HepG2 (cell line): ENCODE measurements around the gene PNLIP. TPM values are rescaled to one million over a fixed set of nuclear protein-coding genes. Genes with fewer than 3 reads are reported as not detected.

Experiments
- ATAC-seq: fragments of 200-7000 bp; cut with Tn5 transposase; 3 replicates; pipeline ENCODE4 v1.9.1; 2020; ENCODE audit warnings: mild to moderate bottlenecking, moderate library complexity
- BruUV-seq: library from RNA; stranded (reverse); fragments of 400-500 nt; replicated peaks from 2 replicates; lab custom pipeline; 2021; lab: Mats Ljungman, UMichigan
- CTCF ChIA-PET: fragments of 300-600 bp; formaldehyde crosslinking; extraction: SDS; loops from one replicate; lab custom pipeline; 2021; ENCODE audit warnings: low total read pairs, inconsistent platforms, low intra/inter-chr PET ratio; lab: Yijun Ruan, JAX
- POLR2A ChIA-PET: fragments of 350-600 bp; sonication (Branson Sonifier 250); formaldehyde crosslinking; loops from one replicate; lab custom pipeline; 2020; ENCODE audit warnings: antibody characterized with exemption, inconsistent platforms; lab: Yijun Ruan, JAX
- DNase-seq: peaks from one replicate; pipeline ENCODE4 v3.0.0-alpha.2; 2015; ENCODE audit warnings: low spot score
- FAIRE-seq: peaks from 3 replicates; lab custom pipeline; 2011; peaks lifted over from hg19 to GRCh38; lab: Jason Lieb, UNC
- H2AFZ ChIP-seq: one replicate; pipeline ENCODE4 v1.6.1; 2011; ENCODE audit warnings: low read length, inconsistent platforms
- H3K27ac ChIP-seq: fragments of 300-600 bp; 3 replicates; pipeline ENCODE4 v1.8.0; 2011; ENCODE audit warnings: mixed run types, mild to moderate bottlenecking, mixed read lengths, low read length, inconsistent platforms; ENCODE audit not compliant: insufficient read depth; ENCODE audit errors: extremely low read length
- H3K27me3 ChIP-seq, 2 experiments: fragments of 200-600 bp in 1 of 2; 2 replicates in 1 of 2; 3 replicates in 1 of 2; pipeline versions ENCODE4 v1.6.0 to v1.8.0; 2011; ENCODE audit warnings: low read length in 2 of 2, mild to moderate bottlenecking in 2 of 2, moderate library complexity in 2 of 2, inconsistent platforms in 1 of 2; ENCODE audit not compliant: insufficient read depth in 2 of 2, control insufficient read depth in 1 of 2
- H3K36me3 ChIP-seq, 2 experiments: fragments of 200-600 bp in 1 of 2; replicated peaks in 1 of 2; 2 replicates in 1 of 2; 3 replicates in 1 of 2; pipeline versions ENCODE4 v1.5.1 to v1.8.0; 2011; ENCODE audit warnings: low read length in 2 of 2, inconsistent platforms in 1 of 2; ENCODE audit not compliant: insufficient read depth in 2 of 2, control insufficient read depth in 1 of 2
- H3K4me1 ChIP-seq: 2 replicates; pipeline ENCODE4 v1.5.1; 2012; ENCODE audit warnings: low read length, inconsistent platforms; ENCODE audit not compliant: insufficient read depth
- H3K4me2 ChIP-seq: 2 replicates; pipeline ENCODE4 v1.6.0; 2011; ENCODE audit warnings: low read depth, low read length, inconsistent platforms
- H3K4me3 ChIP-seq, 3 experiments: fragments of 200-600 bp in 1 of 3; sonication (generic), shearing (Covaris generic) in 1 of 3; replicated peaks in 1 of 3; 2 replicates each; pipeline ENCODE4 v1.5.1; 2011 to 2016; ENCODE audit warnings: low read length in 3 of 3, inconsistent platforms in 2 of 3, low read depth in 2 of 3, mild to moderate bottlenecking in 2 of 3, control low read depth in 1 of 3, mixed read lengths in 1 of 3; ENCODE audit not compliant: insufficient read depth in 1 of 3
- H3K79me2 ChIP-seq: one replicate; pipeline ENCODE4 v1.6.1; 2011; ENCODE audit warnings: low read length, inconsistent platforms; ENCODE audit not compliant: insufficient read depth
- H3K9ac ChIP-seq: 2 replicates; pipeline ENCODE4 v1.6.0; 2011; ENCODE audit warnings: mild to moderate bottlenecking, low read depth, low read length, inconsistent platforms; ENCODE audit not compliant: insufficient read depth
- H3K9me3 ChIP-seq: 2 replicates; pipeline ENCODE4 v1.5.1; 2012; ENCODE audit warnings: mild to moderate bottlenecking, low read length
- H4K20me1 ChIP-seq: 2 replicates; pipeline ENCODE4 v1.6.0; 2011; ENCODE audit warnings: inconsistent platforms, mild to moderate bottlenecking, low read length, moderate library complexity; ENCODE audit not compliant: insufficient read depth
- CBX1 ChIP-seq: IDR thresholded peaks from one replicate; pipeline ENCODE4 v1.6.1; 2016; ENCODE audit warnings: antibody characterized with exemption, low read depth
- FOXJ3 ChIP-seq: sonication (generic); formaldehyde crosslinking; IDR thresholded peaks from 2 replicates; pipeline ENCODE4 v1.4.0; 2020; ENCODE audit warnings: missing genetic modification reagents, mild to moderate bottlenecking, borderline replicate concordance
- HNF1A ChIP-seq, 2 experiments: sonication (generic) in 1 of 2; formaldehyde crosslinking in 1 of 2; IDR thresholded peaks; 2 replicates each; pipeline versions ENCODE4 v1.4.0 to v1.6.1; 2016 to 2020; ENCODE audit warnings: borderline replicate concordance in 1 of 2, low read depth in 1 of 2, mild to moderate bottlenecking in 1 of 2, missing genetic modification reagents in 1 of 2
- IRF9 ChIP-seq: sonication (generic); formaldehyde crosslinking; IDR thresholded peaks from 2 replicates; pipeline ENCODE4 v1.8.0; 2022; ENCODE audit warnings: missing genetic modification reagents, mild to moderate bottlenecking, borderline replicate concordance
- LCORL ChIP-seq, 2 experiments: fragments of 450-650 bp in 1 of 2; sonication (generic) in 1 of 2; formaldehyde crosslinking in 1 of 2; IDR thresholded peaks; 2 replicates each; pipeline versions ENCODE4 v1.5.0 to v1.6.1; 2017 to 2020; ENCODE audit warnings: antibody characterized with exemption in 1 of 2, missing genetic modification reagents in 1 of 2
- PBX2 ChIP-seq: IDR thresholded peaks from 2 replicates; pipeline ENCODE4 v1.6.1; 2016; ENCODE audit warnings: control low read depth
- PCBP1 ChIP-seq: fragments of 200-400 bp; formaldehyde crosslinking; IDR thresholded peaks from 2 replicates; pipeline ENCODE4 v1.6.1; 2017; ENCODE audit warnings: mild to moderate bottlenecking, low read depth, low read length, borderline replicate concordance
- TEAD3 ChIP-seq: optimal IDR thresholded peaks from 2 replicates; pipeline ENCODE3; 2016; ENCODE audit warnings: borderline replicate concordance
- ZNF552 ChIP-seq: sonication (generic); formaldehyde crosslinking; IDR thresholded peaks from 2 replicates; pipeline ENCODE4 v1.9.0; 2022; ENCODE audit warnings: missing genetic modification reagents, mild to moderate bottlenecking, borderline replicate concordance
- ZNF562 ChIP-seq: sonication (generic); formaldehyde crosslinking; IDR thresholded peaks from 2 replicates; pipeline ENCODE4 v1.8.0; 2022; ENCODE audit warnings: missing genetic modification reagents, borderline replicate concordance
- WGBS: methylation state at CpG from one replicate; pipeline ENCODE4 v1.1.6; 2017; ENCODE audit warnings: low lambda C conversion rate; 5-methylcytosine and 5-hydroxymethylcytosine counted together
- in situ Hi-C: cut with HindIII; loops from 2 replicates; pipeline ENCODE4 v1.10.0; 2017; ENCODE audit warnings: low pct_unique_long_range_greater_than_20kb; ENCODE audit not compliant: extremely low pct_ligation_motif_present
- intact Hi-C: fragments of 100-400 bp; cut with micrococcal nuclease; formaldehyde crosslinking; loops from one replicate; pipeline ENCODE4 v1.10.0; 2022; ENCODE audit not compliant: unreplicated experiment
- polyA plus RNA-seq, 8 experiments: library from polyadenylated mRNA; depleted of rRNA in 3 of 8; stranded (reverse) in 7 of 8; unstranded in 1 of 8; fragments of >200 nt; fragmentation: Illumina TruSeq in 4 of 8; extraction: Trizol in 4 of 8; gene quantifications; 2 replicates each; pipeline versions ENCODE4 v1.2.1 to v1.2.3, GENCODE V29; 2011 to 2016; ENCODE audit warnings: low read depth in 4 of 8, missing spikeins in 1 of 8, mixed read lengths in 1 of 8; ENCODE audit not compliant: insufficient read depth in 1 of 8
- total RNA-seq, 5 experiments: library from RNA; depleted of rRNA; stranded (reverse); fragments of >200 nt; fragmentation: Illumina TruSeq; extraction: Trizol; gene quantifications; 2 replicates each; pipeline ENCODE4 v1.2.3, GENCODE V29; 2016; ENCODE audit warnings: low read depth in 1 of 5
- TF ChIP-seq, protein P1 (sequence below): sonication (generic); formaldehyde crosslinking; IDR thresholded peaks from 2 replicates; pipeline ENCODE4 v1.5.0; 2020; ENCODE audit warnings: mild to moderate bottlenecking, missing genetic modification reagents
- TF ChIP-seq, protein P2 (sequence below), 2 experiments: sonication (generic) in 1 of 2; formaldehyde crosslinking in 1 of 2; IDR thresholded peaks; 2 replicates each; pipeline versions ENCODE4 v1.4.0 to v1.6.1; 2018 to 2020; ENCODE audit warnings: missing genetic modification reagents in 2 of 2, borderline replicate concordance in 1 of 2, low read depth in 1 of 2, mild to moderate bottlenecking in 1 of 2, missing biosample characterization in 1 of 2

Gene PNLIP
- total and polyA plus RNA-seq, 2 of the 13 experiments (the other 11 are each of a cell fraction or from before 2014, with no cell fraction given), result not detected

- H3K27me3 ChIP-seq, result no peaks in the 10 kb centered on the region
- no peaks in the 10 kb centered on the region for H3K4me1 ChIP-seq
- no peak overlapping the region for H3K9ac ChIP-seq
- DNase-seq (no peak), FAIRE-seq (no peak), ATAC-seq (no peak)
- in situ Hi-C loops, result no loop called here
- ChIA-PET POLR2A (no interaction called here), CTCF (no interaction called here)
- H2AFZ ChIP-seq, result no peak overlapping the region
- H3K9me3 ChIP-seq, result no peaks in the 10 kb centered on the region
- no peaks in the 10 kb centered on the region for H3K36me3 ChIP-seq
- intact Hi-C loops, result no loop called here
- H3K4me2 ChIP-seq, result no peak overlapping the region
- no peak overlapping the region for H3K27ac ChIP-seq
- H3K4me3 ChIP-seq, result no peak overlapping the region
- no TSS peak for BruUV-seq
- H4K20me1 ChIP-seq, result no peaks in the 10 kb centered on the region
- WGBS, result 0% methylated on average over 3 of the region's 3 CpGs
- no peaks in the 10 kb centered on the region for H3K79me2 ChIP-seq
- TF ChIP-seq IRF9 (CRISPR knock-in tag), result no peak
- no peak for TF ChIP-seq LCORL (IDR thresholded peaks at IDR 0.05)
- TF ChIP-seq LCORL (CRISPR knock-in tag; IDR thresholded peaks at IDR 0.05), result no peak
- TF ChIP-seq TEAD3 (CRISPR knock-in tag), result no peak
- TF ChIP-seq FOXJ3, result no peak
- TF ChIP-seq ZNF552 (CRISPR knock-in tag), result no peak
- TF ChIP-seq ZNF562 (CRISPR knock-in tag), result no peak
- TF ChIP-seq HNF1A (IDR thresholded peaks at IDR 0.05; ENCODE audit: low read depth), result no peak
- TF ChIP-seq HNF1A (CRISPR knock-in tag; IDR thresholded peaks at IDR 0.05; ENCODE audit: borderline replicate concordance), result no peak
- no peak for TF ChIP-seq CBX1
- TF ChIP-seq PBX2 (CRISPR knock-in tag), result no peak
- TF ChIP-seq, protein P1, sequence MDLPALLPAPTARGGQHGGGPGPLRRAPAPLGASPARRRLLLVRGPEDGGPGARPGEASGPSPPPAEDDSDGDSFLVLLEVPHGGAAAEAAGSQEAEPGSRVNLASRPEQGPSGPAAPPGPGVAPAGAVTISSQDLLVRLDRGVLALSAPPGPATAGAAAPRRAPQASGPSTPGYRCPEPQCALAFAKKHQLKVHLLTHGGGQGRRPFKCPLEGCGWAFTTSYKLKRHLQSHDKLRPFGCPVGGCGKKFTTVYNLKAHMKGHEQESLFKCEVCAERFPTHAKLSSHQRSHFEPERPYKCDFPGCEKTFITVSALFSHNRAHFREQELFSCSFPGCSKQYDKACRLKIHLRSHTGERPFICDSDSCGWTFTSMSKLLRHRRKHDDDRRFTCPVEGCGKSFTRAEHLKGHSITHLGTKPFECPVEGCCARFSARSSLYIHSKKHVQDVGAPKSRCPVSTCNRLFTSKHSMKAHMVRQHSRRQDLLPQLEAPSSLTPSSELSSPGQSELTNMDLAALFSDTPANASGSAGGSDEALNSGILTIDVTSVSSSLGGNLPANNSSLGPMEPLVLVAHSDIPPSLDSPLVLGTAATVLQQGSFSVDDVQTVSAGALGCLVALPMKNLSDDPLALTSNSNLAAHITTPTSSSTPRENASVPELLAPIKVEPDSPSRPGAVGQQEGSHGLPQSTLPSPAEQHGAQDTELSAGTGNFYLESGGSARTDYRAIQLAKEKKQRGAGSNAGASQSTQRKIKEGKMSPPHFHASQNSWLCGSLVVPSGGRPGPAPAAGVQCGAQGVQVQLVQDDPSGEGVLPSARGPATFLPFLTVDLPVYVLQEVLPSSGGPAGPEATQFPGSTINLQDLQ, result no peak
- no peak for TF ChIP-seq PCBP1
- TF ChIP-seq, protein P2, sequence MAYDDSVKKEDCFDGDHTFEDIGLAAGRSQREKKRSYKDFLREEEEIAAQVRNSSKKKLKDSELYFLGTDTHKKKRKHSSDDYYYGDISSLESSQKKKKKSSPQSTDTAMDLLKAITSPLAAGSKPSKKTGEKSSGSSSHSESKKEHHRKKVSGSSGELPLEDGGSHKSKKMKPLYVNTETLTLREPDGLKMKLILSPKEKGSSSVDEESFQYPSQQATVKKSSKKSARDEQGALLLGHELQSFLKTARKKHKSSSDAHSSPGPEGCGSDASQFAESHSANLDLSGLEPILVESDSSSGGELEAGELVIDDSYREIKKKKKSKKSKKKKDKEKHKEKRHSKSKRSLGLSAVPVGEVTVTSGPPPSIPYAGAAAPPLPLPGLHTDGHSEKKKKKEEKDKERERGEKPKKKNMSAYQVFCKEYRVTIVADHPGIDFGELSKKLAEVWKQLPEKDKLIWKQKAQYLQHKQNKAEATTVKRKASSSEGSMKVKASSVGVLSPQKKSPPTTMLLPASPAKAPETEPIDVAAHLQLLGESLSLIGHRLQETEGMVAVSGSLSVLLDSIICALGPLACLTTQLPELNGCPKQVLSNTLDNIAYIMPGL (CRISPR knock-in tag; IDR thresholded peaks at IDR 0.05; ENCODE audit: borderline replicate concordance in 1 of 2, low read depth in 1 of 2), result no peak
Observed at GRCh38 chr10:116574797-116575196, 29.1 kb downstream of the PNLIP start.
